Hepatocyte (in vitro differentiated cells): ENCODE data around the gene ASXL3. TPM values are rescaled to one million over a fixed set of nuclear protein-coding genes. Genes with fewer than 3 reads are reported as not detected.

Source experiments
- DNase-seq: peaks from one replicate; pipeline ENCODE4 v3.0.0-alpha.2; 2016; ENCODE audit warnings: low spot score
- H2AFZ ChIP-seq: fragments of 200-600 bp; sonication (generic); 2 replicates; pipeline ENCODE4 v1.6.0; 2016; ENCODE audit warnings: antibody characterized with exemption, mild to moderate bottlenecking
- H3K27ac ChIP-seq: fragments of 200-600 bp; sonication (generic); 2 replicates; pipeline ENCODE4 v1.5.1; 2016; ENCODE audit warnings: mild to moderate bottlenecking
- H3K27me3 ChIP-seq: fragments of 200-600 bp; sonication (generic); 2 replicates; pipeline ENCODE4 v1.6.1; 2016
- H3K36me3 ChIP-seq: fragments of 200-600 bp; sonication (generic); replicated peaks from 2 replicates; pipeline ENCODE4 v1.5.1; 2016; ENCODE audit warnings: low read depth; ENCODE audit not compliant: insufficient read depth
- H3K4me1 ChIP-seq: fragments of 200-600 bp; sonication (generic); 2 replicates; pipeline ENCODE4 v1.5.1; 2016; ENCODE audit warnings: mild to moderate bottlenecking, moderate library complexity; ENCODE audit not compliant: insufficient read depth
- H3K4me2 ChIP-seq: fragments of 200-600 bp; sonication (generic); 2 replicates; pipeline ENCODE4 v1.6.0; 2016
- H3K4me3 ChIP-seq: fragments of 200-600 bp; sonication (generic); 2 replicates; pipeline ENCODE4 v1.5.1; 2016; ENCODE audit warnings: mild to moderate bottlenecking
- H3K79me2 ChIP-seq: fragments of 200-600 bp; sonication (generic); 2 replicates; pipeline ENCODE4 v1.6.0; 2017; ENCODE audit warnings: mild to moderate bottlenecking
- H3K9me2 ChIP-seq: fragments of 200-600 bp; sonication (generic); replicated peaks from 2 replicates; pipeline ENCODE4 v1.6.0; 2017; ENCODE audit warnings: mild to moderate bottlenecking; ENCODE audit not compliant: insufficient read depth
- H3K9me3 ChIP-seq: fragments of 200-600 bp; sonication (generic); 2 replicates; pipeline ENCODE4 v1.5.1; 2016; ENCODE audit warnings: low read depth, mild to moderate bottlenecking
- H4K20me1 ChIP-seq: fragments of 200-600 bp; sonication (generic); 2 replicates; pipeline ENCODE4 v1.6.0; 2016; ENCODE audit warnings: mild to moderate bottlenecking; ENCODE audit not compliant: insufficient read depth, poor library complexity, severe bottlenecking
- CTCF ChIP-seq: fragments of 200-600 bp; sonication (generic); IDR thresholded peaks from 2 replicates; pipeline ENCODE4 v1.5.1; 2016; ENCODE audit warnings: antibody characterized with exemption, mild to moderate bottlenecking; ENCODE audit not compliant: poor library complexity
- EZH2 ChIP-seq: fragments of 200-600 bp; sonication (generic); IDR thresholded peaks from 2 replicates; pipeline ENCODE4 v1.6.1; 2016; ENCODE audit warnings: antibody characterized with exemption, mild to moderate bottlenecking, borderline replicate concordance
- EZH2phosphoT487 ChIP-seq: fragments of 200-600 bp; sonication (generic); IDR thresholded peaks from one replicate; pipeline ENCODE4 v1.6.1; 2018; ENCODE audit warnings: antibody characterized with exemption, mild to moderate bottlenecking, low read depth, moderate library complexity; ENCODE audit not compliant: unreplicated experiment, severe bottlenecking
- WGBS: methylation state at CpG from one replicate; pipeline ENCODE4 v1.1.6; 2016; ENCODE audit warnings: low lambda C conversion rate; ENCODE audit errors: missing lambda C conversion rate; 5-methylcytosine and 5-hydroxymethylcytosine counted together
- polyA plus RNA-seq: library from polyadenylated mRNA; unstranded; fragments of >200 nt; fragmentation: Nextera tagmentation; extraction: Ambion mirVana; gene quantifications from 2 replicates; pipeline ENCODE4 v1.2.1, GENCODE V29; 2016
- total RNA-seq: library from RNA; depleted of rRNA; stranded (reverse); fragments of >200 nt; gene quantifications from 2 replicates; pipeline ENCODE4 v1.2.3, GENCODE V29; 2014

The ASXL3 gene
- total and polyA plus RNA-seq, 2 experiments from 2014 or later = 1.4 to 8.7 TPM

- H3K36me3 ChIP-seq = no peaks in the 10 kb centered on the region
- no peaks in the 10 kb centered on the region for H3K9me2 ChIP-seq
- H3K4me2 ChIP-seq = peak overlapping the region; percentile 87
- 16% methylated on average over 16 of the region's 16 CpGs for WGBS
- H3K4me3 ChIP-seq = peak overlapping the region; percentile 82
- TF ChIP-seq EZH2phosphoT487 (no peak), CTCF (no peak), EZH2 (no peak)
- H4K20me1 ChIP-seq = no peaks in the 10 kb centered on the region
- peak overlapping the region; percentile 85 for H3K27ac ChIP-seq
- H3K79me2 ChIP-seq = peaks cover 54% of the 10 kb centered on the region
- H2AFZ ChIP-seq = peak overlapping the region; percentile 83
- H3K27me3 ChIP-seq = no peaks in the 10 kb centered on the region
- H3K4me1 ChIP-seq = peaks cover 5% of the 10 kb centered on the region
- no peaks in the 10 kb centered on the region for H3K9me3 ChIP-seq
- DNase-seq = peak; percentile 14
Observed at GRCh38 chr18:33579349-33580215, 1.6 kb downstream of the ASXL3 start.

DNA sequence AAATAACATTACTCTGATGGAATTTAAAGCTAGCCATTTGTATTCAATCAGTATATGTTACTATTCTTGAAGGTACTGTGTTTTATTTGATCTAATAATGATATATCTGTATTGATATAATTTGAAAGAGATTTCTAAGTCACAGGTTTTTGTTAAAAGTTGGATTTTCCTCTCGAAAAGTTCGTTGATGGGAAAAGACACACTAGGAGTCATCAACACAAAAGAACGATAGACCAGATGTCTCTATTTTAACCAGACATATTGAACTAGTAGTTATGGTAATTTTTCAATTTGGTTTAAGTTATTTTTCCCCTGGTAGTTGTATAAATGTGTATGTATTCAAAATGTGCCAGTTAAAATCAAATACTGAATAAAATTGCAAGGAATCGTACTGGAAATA is 2.5 kb downstream of the ASXL3 start:
- TF ChIP-seq EZH2 = no peak
- no peak for TF ChIP-seq EZH2phosphoT487
- TF ChIP-seq CTCF = no peak
- peaks cover 60% of the 10 kb centered on the region for H3K79me2 ChIP-seq
- no peak overlapping the region for H3K27ac ChIP-seq
- H3K9me2 ChIP-seq = no peaks in the 10 kb centered on the region
- no peaks in the 10 kb centered on the region for H3K9me3 ChIP-seq
- WGBS = 76% methylated on average over 4 of the region's 4 CpGs
- no peaks in the 10 kb centered on the region for H3K36me3 ChIP-seq
- H2AFZ ChIP-seq = no peak overlapping the region
- peak overlapping the region; percentile 82 for H3K4me3 ChIP-seq
- no peaks in the 10 kb centered on the region for H3K27me3 ChIP-seq
- DNase-seq = no peak
- peaks cover 5% of the 10 kb centered on the region for H3K4me1 ChIP-seq
- H3K4me2 ChIP-seq = peak overlapping the region; percentile 87
- H4K20me1 ChIP-seq = no peaks in the 10 kb centered on the region

DNA sequence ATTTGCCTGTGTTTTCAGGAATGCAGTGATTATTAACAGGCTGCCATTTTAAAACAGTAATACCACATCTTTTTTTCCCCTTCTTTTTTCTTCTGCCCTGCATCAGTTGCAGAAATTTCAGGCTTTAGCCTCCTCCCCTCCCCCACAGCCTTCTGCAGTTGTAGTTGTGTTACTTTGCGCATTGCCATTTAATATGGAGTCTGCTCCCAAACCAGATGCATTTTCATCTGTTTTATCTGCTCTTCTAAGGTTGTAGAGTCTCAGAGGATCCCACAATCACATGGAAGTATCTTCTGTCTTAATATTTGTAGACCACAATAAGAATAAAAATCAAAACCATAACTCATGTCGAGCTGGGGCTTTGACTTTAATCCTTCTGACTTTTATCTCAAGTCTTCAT is 3.8 kb downstream of the ASXL3 start:
- Histone ChIP-seq H3K9me2 (no peaks in the 10 kb centered on the region), H3K4me2 (peak overlapping the region; percentile 87), H3K27me3 (no peaks in the 10 kb centered on the region), H3K79me2 (peaks cover 66% of the 10 kb centered on the region), H2AFZ (no peak overlapping the region), H3K4me1 (peaks cover 5% of the 10 kb centered on the region), H3K4me3 (no peak overlapping the region), H3K27ac (no peak overlapping the region), H4K20me1 (no peaks in the 10 kb centered on the region), H3K36me3 (no peaks in the 10 kb centered on the region), H3K9me3 (no peaks in the 10 kb centered on the region)
- DNase-seq = no peak
- TF ChIP-seq CTCF (no peak), EZH2 (no peak), EZH2phosphoT487 (no peak)
- WGBS = 50% methylated on average over 2 of the region's 2 CpGs
